ENCODE measurements around the gene GCLM. TPM values are rescaled to one million over a fixed set of nuclear protein-coding genes. Genes with fewer than 3 reads are reported as not detected.

The GCLM gene
- total RNA-seq, 1 experiment from 2014 or later = 28.9 TPM

GRCh38 chr1:93840956-93841482, 68.2 kb downstream of the GCLM start:
- Histone ChIP-seq H2AFZ (ENCODE audit: low read depth, low read length, poor library complexity, severe bottlenecking) (no peak overlapping the region), H3K36me3 (ENCODE audit: control insufficient read depth in 1 of 2, insufficient read depth in 2 of 2, low read length in 2 of 2) (no peaks in the 10 kb centered on the region), H3K9me3 (ENCODE audit: control insufficient read depth in 1 of 2, insufficient read depth in 1 of 2, low read depth in 1 of 2, low read length in 2 of 2) (no peaks in the 10 kb centered on the region), H3K27ac (ENCODE audit: low read depth, low read length) (no peak overlapping the region), H3K4me1 (ENCODE audit: control insufficient read depth in 1 of 2, insufficient read depth in 2 of 2, low read length in 2 of 2) (peaks cover 3 to 21% of the 10 kb centered on the region in 2 experiments; a peak in 2 of 4 replicates), H3K27me3 (ENCODE audit: insufficient read depth, low read length) (no peaks in the 10 kb centered on the region), H3K4me2 (ENCODE audit: low read length) (no peak overlapping the region), H3K9me2 (ENCODE audit: insufficient read depth) (no peaks in the 10 kb centered on the region), H4K20me1 (ENCODE audit: insufficient read depth) (no peaks in the 10 kb centered on the region), H3K9ac (ENCODE audit: low read length) (no peak overlapping the region), H3K79me2 (ENCODE audit: insufficient read depth, low read length) (no peaks in the 10 kb centered on the region), H3K4me3 (replicated peaks in 1 of 2; ENCODE audit: low read depth in 1 of 2, low read length in 2 of 2) (no peak overlapping the region)
- CTCF ChIA-PET = no interaction called here
- BruUV-seq (replicated peaks) = no TSS peak
- no peak for TF ChIP-seq JUND (IDR thresholded peaks at IDR 0.05)
- no peak for TF ChIP-seq SRF (IDR thresholded peaks at IDR 0.05; ENCODE audit: low read depth)
- no peak for TF ChIP-seq EZH2 (IDR thresholded peaks at IDR 0.05)
- TF ChIP-seq EGR1 (IDR thresholded peaks at IDR 0.05; ENCODE audit: low read depth) = no peak
- TF ChIP-seq CBX3 (IDR thresholded peaks at IDR 0.05; ENCODE audit: low read depth) = no peak
- no peak for TF ChIP-seq SIN3A (IDR thresholded peaks at IDR 0.05; ENCODE audit: low read depth)
- TF ChIP-seq, protein P1, sequence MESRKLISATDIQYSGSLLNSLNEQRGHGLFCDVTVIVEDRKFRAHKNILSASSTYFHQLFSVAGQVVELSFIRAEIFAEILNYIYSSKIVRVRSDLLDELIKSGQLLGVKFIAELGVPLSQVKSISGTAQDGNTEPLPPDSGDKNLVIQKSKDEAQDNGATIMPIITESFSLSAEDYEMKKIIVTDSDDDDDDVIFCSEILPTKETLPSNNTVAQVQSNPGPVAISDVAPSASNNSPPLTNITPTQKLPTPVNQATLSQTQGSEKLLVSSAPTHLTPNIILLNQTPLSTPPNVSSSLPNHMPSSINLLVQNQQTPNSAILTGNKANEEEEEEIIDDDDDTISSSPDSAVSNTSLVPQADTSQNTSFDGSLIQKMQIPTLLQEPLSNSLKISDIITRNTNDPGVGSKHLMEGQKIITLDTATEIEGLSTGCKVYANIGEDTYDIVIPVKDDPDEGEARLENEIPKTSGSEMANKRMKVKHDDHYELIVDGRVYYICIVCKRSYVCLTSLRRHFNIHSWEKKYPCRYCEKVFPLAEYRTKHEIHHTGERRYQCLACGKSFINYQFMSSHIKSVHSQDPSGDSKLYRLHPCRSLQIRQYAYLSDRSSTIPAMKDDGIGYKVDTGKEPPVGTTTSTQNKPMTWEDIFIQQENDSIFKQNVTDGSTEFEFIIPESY (IDR thresholded peaks at IDR 0.05; ENCODE audit: extremely low read depth, insufficient replicate concordance, low read length) = no peak
- no peak for TF ChIP-seq ELF1 (IDR thresholded peaks at IDR 0.05; ENCODE audit: borderline replicate concordance, low read depth)
- no peak for TF ChIP-seq EZH2phosphoT487 (IDR thresholded peaks at IDR 0.05; ENCODE audit: borderline replicate concordance)
- POLR2A ChIA-PET = no interaction called here
- intact Hi-C loops (cut with micrococcal nuclease) = no loop called here
- DNase-seq (ENCODE audit: low read depth, low spot score) = no peak
- no peak for ATAC-seq
- RAD21 ChIA-PET (ENCODE audit: low non-redundant PET in 1 of 2, low total read pairs in 2 of 2, uncharacterized antibody in 2 of 2, unreplicated experiment in 2 of 2) = no interaction called here

GRCh38 chr1:93839753-93840152, 69.5 kb downstream of the GCLM start:
- H4K20me1 ChIP-seq (ENCODE audit: insufficient read depth) = no peaks in the 10 kb centered on the region
- no peak overlapping the region for H3K4me3 ChIP-seq (replicated peaks in 1 of 2; ENCODE audit: low read depth in 1 of 2, low read length in 2 of 2)
- no peak overlapping the region for H3K9ac ChIP-seq (ENCODE audit: low read length)
- ChIA-PET CTCF (interaction anchor here (0.8 kb wide), 2 partner anchors 26 to 496 kb away, joined by 3 read pairs; no protein-coding TSS in a partner anchor), POLR2A (no interaction called here), RAD21 (ENCODE audit: low non-redundant PET in 1 of 2, low total read pairs in 2 of 2, uncharacterized antibody in 2 of 2, unreplicated experiment in 2 of 2) (no interaction called here)
- H3K79me2 ChIP-seq (ENCODE audit: insufficient read depth, low read length) = no peaks in the 10 kb centered on the region
- BruUV-seq (replicated peaks) = no TSS peak
- no peak overlapping the region for H3K27ac ChIP-seq (ENCODE audit: low read depth, low read length)
- DNase-seq (ENCODE audit: low read depth, low spot score) = no peak
- H3K9me2 ChIP-seq (ENCODE audit: insufficient read depth) = no peaks in the 10 kb centered on the region
- no peaks in the 10 kb centered on the region for H3K27me3 ChIP-seq (ENCODE audit: insufficient read depth, low read length)
- no peak overlapping the region for H2AFZ ChIP-seq (ENCODE audit: low read depth, low read length, poor library complexity, severe bottlenecking)
- H3K4me1 ChIP-seq (ENCODE audit: control insufficient read depth in 1 of 2, insufficient read depth in 2 of 2, low read length in 2 of 2) = peaks cover 0 to 10% of the 10 kb centered on the region in 2 experiments; a peak in 2 of 4 replicates
- no peak for ATAC-seq
- intact Hi-C loops (cut with micrococcal nuclease) = no loop called here
- H3K36me3 ChIP-seq (ENCODE audit: control insufficient read depth in 1 of 2, insufficient read depth in 2 of 2, low read length in 2 of 2) = no peaks in the 10 kb centered on the region
- H3K4me2 ChIP-seq (ENCODE audit: low read length) = no peak overlapping the region
- H3K9me3 ChIP-seq (ENCODE audit: control insufficient read depth in 1 of 2, insufficient read depth in 1 of 2, low read depth in 1 of 2, low read length in 2 of 2) = no peaks in the 10 kb centered on the region
- TF ChIP-seq EZH2phosphoT487 (IDR thresholded peaks at IDR 0.05; ENCODE audit: borderline replicate concordance) = no peak
- TF ChIP-seq ZFX (IDR thresholded peaks at IDR 0.05) = no peak
- TF ChIP-seq RAD21 (IDR thresholded peaks at IDR 0.05; ENCODE audit: low read depth) = no peak
- TF ChIP-seq EZH2 (IDR thresholded peaks at IDR 0.05) = no peak
- TF ChIP-seq CBX3 (IDR thresholded peaks at IDR 0.05; ENCODE audit: low read depth) = no peak
- TF ChIP-seq, protein P2, sequence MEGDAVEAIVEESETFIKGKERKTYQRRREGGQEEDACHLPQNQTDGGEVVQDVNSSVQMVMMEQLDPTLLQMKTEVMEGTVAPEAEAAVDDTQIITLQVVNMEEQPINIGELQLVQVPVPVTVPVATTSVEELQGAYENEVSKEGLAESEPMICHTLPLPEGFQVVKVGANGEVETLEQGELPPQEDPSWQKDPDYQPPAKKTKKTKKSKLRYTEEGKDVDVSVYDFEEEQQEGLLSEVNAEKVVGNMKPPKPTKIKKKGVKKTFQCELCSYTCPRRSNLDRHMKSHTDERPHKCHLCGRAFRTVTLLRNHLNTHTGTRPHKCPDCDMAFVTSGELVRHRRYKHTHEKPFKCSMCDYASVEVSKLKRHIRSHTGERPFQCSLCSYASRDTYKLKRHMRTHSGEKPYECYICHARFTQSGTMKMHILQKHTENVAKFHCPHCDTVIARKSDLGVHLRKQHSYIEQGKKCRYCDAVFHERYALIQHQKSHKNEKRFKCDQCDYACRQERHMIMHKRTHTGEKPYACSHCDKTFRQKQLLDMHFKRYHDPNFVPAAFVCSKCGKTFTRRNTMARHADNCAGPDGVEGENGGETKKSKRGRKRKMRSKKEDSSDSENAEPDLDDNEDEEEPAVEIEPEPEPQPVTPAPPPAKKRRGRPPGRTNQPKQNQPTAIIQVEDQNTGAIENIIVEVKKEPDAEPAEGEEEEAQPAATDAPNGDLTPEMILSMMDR (IDR thresholded peaks at IDR 0.05 in 2 of 3, conservative IDR thresholded peaks at IDR 0.05 in 1 of 3; ENCODE audit: borderline replicate concordance in 1 of 3, insufficient read depth in 1 of 3, low read depth in 2 of 3, low read length in 2 of 3) = no peak
- no peak for TF ChIP-seq JUND (IDR thresholded peaks at IDR 0.05)
- TF ChIP-seq SP1 (IDR thresholded peaks at IDR 0.05; ENCODE audit: low read depth) = no peak
- no peak for TF ChIP-seq SIN3A (IDR thresholded peaks at IDR 0.05; ENCODE audit: low read depth)
- TF ChIP-seq ZNF274 (IDR thresholded peaks at IDR 0.05; ENCODE audit: low read depth, low read length) = no peak
- TF ChIP-seq, protein P3, sequence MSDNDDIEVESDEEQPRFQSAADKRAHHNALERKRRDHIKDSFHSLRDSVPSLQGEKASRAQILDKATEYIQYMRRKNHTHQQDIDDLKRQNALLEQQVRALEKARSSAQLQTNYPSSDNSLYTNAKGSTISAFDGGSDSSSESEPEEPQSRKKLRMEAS (IDR thresholded peaks at IDR 0.05) = no peak
- no peak for TF ChIP-seq ELF1 (IDR thresholded peaks at IDR 0.05; ENCODE audit: borderline replicate concordance, low read depth)
- TF ChIP-seq CEBPB (IDR thresholded peaks at IDR 0.05; ENCODE audit: low read depth) = no peak
- no peak for TF ChIP-seq ATF3 (IDR thresholded peaks at IDR 0.05)

Data from HCT116 (cell line).